Liver (tissue), 9 donors: ENCODE measurements around the gene BRD9. TPM values are rescaled to one million over a fixed set of nuclear protein-coding genes. Genes with fewer than 3 reads are reported as not detected.
A peak's percentile ranks its signal among the peaks of the same experiment; 100 is the strongest.

ENCODE experiments used
- DNase-seq: peaks from one replicate; pipeline ENCODE4 v3.0.0-alpha.2; 2017; ENCODE audit warnings: low spot score
- H3K27ac ChIP-seq, 2 donors: one replicate each; pipeline ENCODE4 v1.7.0; 2013; ENCODE audit warnings: inconsistent platforms in 2 of 2, low read length in 2 of 2, control low read depth in 1 of 2, low read depth in 1 of 2, mild to moderate bottlenecking in 1 of 2
- H3K27me3 ChIP-seq, 4 donors: one replicate each; pipeline versions ENCODE4 v1.6.1 to v1.7.0; 2013; ENCODE audit warnings: low read length in 3 of 4, inconsistent platforms in 1 of 4, mild to moderate bottlenecking in 1 of 4, moderate library complexity in 1 of 4; ENCODE audit not compliant: control insufficient read depth in 4 of 4, insufficient read depth in 4 of 4
- H3K36me3 ChIP-seq, 4 donors: one replicate each; pipeline versions ENCODE4 v1.6.1 to v1.7.0; 2013; ENCODE audit warnings: low read length in 3 of 4, mild to moderate bottlenecking in 3 of 4, low read depth in 1 of 4, moderate library complexity in 1 of 4; ENCODE audit not compliant: control insufficient read depth in 4 of 4, insufficient read depth in 3 of 4
- H3K4me1 ChIP-seq, 4 donors: one replicate each; pipeline versions ENCODE4 v1.6.1 to v1.7.0; 2013; ENCODE audit warnings: low read length in 3 of 4, mild to moderate bottlenecking in 3 of 4, moderate library complexity in 1 of 4; ENCODE audit not compliant: control insufficient read depth in 4 of 4, insufficient read depth in 4 of 4
- H3K4me3 ChIP-seq, 3 donors: one replicate each; pipeline versions ENCODE4 v1.6.1 to v1.7.0; 2013; ENCODE audit warnings: low read length in 3 of 3, control low read depth in 1 of 3, low read depth in 1 of 3, mild to moderate bottlenecking in 1 of 3
- H3K9ac ChIP-seq, 2 donors: one replicate each; pipeline ENCODE4 v1.7.0; 2013; ENCODE audit warnings: low read length in 2 of 2, mild to moderate bottlenecking in 2 of 2, moderate library complexity in 2 of 2, control low read depth in 1 of 2, low read depth in 1 of 2
- H3K9me3 ChIP-seq, 4 donors: one replicate each; pipeline versions ENCODE4 v1.6.1 to v1.7.0; 2013; ENCODE audit warnings: low read length in 3 of 4; ENCODE audit not compliant: control insufficient read depth in 4 of 4
- EGR1 ChIP-seq, 2 donors: IDR thresholded peaks; 2 replicates each; pipeline ENCODE4 v1.6.1; 2016 to 2018; ENCODE audit warnings: antibody characterized with exemption in 2 of 2, low read depth in 2 of 2
- FOXA1 ChIP-seq: IDR thresholded peaks from 2 replicates; pipeline ENCODE4 v1.6.1; 2016; ENCODE audit warnings: antibody characterized with exemption
- FOXA2 ChIP-seq: IDR thresholded peaks from 2 replicates; pipeline ENCODE4 v1.6.1; 2016; ENCODE audit warnings: antibody characterized with exemption
- GABPA ChIP-seq, 2 donors: IDR thresholded peaks in 1 of 2; conservative IDR thresholded peaks in 1 of 2; 2 replicates each; pipeline ENCODE4 v1.6.1; 2016; ENCODE audit warnings: antibody characterized with exemption in 2 of 2, mild to moderate bottlenecking in 1 of 2, moderate library complexity in 1 of 2
- HNF4A ChIP-seq, 2 donors: conservative IDR thresholded peaks; 2 replicates each; pipeline ENCODE4 v1.6.1; 2016; ENCODE audit warnings: antibody characterized with exemption in 2 of 2, mild to moderate bottlenecking in 2 of 2
- HNF4G ChIP-seq: IDR thresholded peaks from 2 replicates; pipeline ENCODE4 v1.6.1; 2016; ENCODE audit warnings: antibody characterized with exemption
- JUND ChIP-seq, 2 donors: IDR thresholded peaks; 2 replicates each; pipeline ENCODE4 v1.6.1; 2016; ENCODE audit warnings: antibody characterized with exemption in 2 of 2
- NR2F2 ChIP-seq: IDR thresholded peaks from 2 replicates; pipeline ENCODE4 v1.6.1; 2016; ENCODE audit warnings: antibody characterized with exemption
- RAD21 ChIP-seq, 2 donors: IDR thresholded peaks; 2 replicates each; pipeline ENCODE4 v1.6.1; 2016; ENCODE audit warnings: antibody characterized with exemption in 2 of 2, mild to moderate bottlenecking in 2 of 2
- RXRA ChIP-seq, 2 donors: IDR thresholded peaks; 2 replicates each; pipeline ENCODE4 v1.6.1; 2017 to 2018; ENCODE audit warnings: antibody characterized with exemption in 2 of 2, mild to moderate bottlenecking in 1 of 2
- TAF1 ChIP-seq: conservative IDR thresholded peaks from 2 replicates; pipeline ENCODE4 v1.6.1; 2016; ENCODE audit warnings: antibody characterized with exemption, mild to moderate bottlenecking
- WGBS: extraction: QIAGEN DNeasy Blood & Tissue Kit; methylation state at CpG from one replicate; pipeline ENCODE4 v1.1.7; 2013; 5-methylcytosine and 5-hydroxymethylcytosine counted together
- polyA plus RNA-seq, 2 donors: library from polyadenylated mRNA; stranded (reverse) in 1 of 2; unstranded in 1 of 2; fragments of 200-250 nt in 1 of 2; fragments of >200 nt in 1 of 2; fragmentation: Nextera tagmentation in 1 of 2; extraction: Ambion mirVana in 1 of 2; gene quantifications; one replicate each; pipeline versions ENCODE4 v1.2.1 to v1.2.3, GENCODE V29; 2013 to 2015
- total RNA-seq, 2 donors: library from RNA; depleted of rRNA; stranded (reverse); fragments of >200 nt; gene quantifications; one replicate each; pipeline ENCODE4 v1.2.3, GENCODE V29; 2014
- TF ChIP-seq, protein P1 (sequence below): IDR thresholded peaks from 2 replicates; pipeline ENCODE4 v1.6.1; 2016; ENCODE audit warnings: antibody characterized with exemption
- TF ChIP-seq, protein P2 (sequence below): fragments of 150-350 bp; IDR thresholded peaks from 2 replicates; pipeline ENCODE4 v1.5.1; 2017; ENCODE audit warnings: improper control_type of control experiment, low read depth, low read length; ENCODE audit not compliant: missing input control
- donor health status: healthy.
- donor health status: healthy.
- donor health status: healthy.
- donor health status: healthy.
- donor health status: healthy.

Gene BRD9
- total and polyA plus RNA-seq, 4 donors: 7.0 to 17.7 (median 9.5) TPM

DNA sequence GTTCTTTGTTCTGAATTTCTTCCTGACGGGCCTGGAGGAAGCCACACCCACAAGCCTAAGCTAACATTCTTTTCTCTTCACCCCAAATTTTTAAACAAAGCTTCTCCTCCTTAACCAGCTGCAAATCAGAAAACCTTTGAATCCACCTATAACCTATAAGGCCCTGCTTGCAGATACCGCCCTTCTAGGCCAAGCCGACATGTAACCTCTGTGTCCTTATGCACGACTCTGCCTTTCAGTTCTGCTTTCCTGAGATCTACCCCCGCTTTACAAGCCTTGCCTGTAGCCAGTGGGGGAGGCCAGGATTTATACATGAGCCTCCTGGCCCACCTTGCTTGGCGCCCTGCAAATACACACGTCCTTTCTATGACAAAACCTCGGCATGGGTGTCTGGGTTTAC is 19.3 kb downstream of the BRD9 start:
- H3K9me3 ChIP-seq: no peaks in the 10 kb centered on the region
- TF ChIP-seq JUND (IDR thresholded peaks at IDR 0.05) (no peak), RAD21 (IDR thresholded peaks at IDR 0.05) (no peak), GABPA (IDR thresholded peaks at IDR 0.05 in 1 of 2, conservative IDR thresholded peaks at IDR 0.05 in 1 of 2) (no peak), EGR1 (IDR thresholded peaks at IDR 0.05; ENCODE audit: low read depth in 2 of 2) (no peak), TAF1 (no peak), HNF4G (no peak), NR2F2 (no peak), FOXA2 (no peak), RXRA (IDR thresholded peaks at IDR 0.05) (no peak), FOXA1 (no peak)
- TF ChIP-seq, protein P1, sequence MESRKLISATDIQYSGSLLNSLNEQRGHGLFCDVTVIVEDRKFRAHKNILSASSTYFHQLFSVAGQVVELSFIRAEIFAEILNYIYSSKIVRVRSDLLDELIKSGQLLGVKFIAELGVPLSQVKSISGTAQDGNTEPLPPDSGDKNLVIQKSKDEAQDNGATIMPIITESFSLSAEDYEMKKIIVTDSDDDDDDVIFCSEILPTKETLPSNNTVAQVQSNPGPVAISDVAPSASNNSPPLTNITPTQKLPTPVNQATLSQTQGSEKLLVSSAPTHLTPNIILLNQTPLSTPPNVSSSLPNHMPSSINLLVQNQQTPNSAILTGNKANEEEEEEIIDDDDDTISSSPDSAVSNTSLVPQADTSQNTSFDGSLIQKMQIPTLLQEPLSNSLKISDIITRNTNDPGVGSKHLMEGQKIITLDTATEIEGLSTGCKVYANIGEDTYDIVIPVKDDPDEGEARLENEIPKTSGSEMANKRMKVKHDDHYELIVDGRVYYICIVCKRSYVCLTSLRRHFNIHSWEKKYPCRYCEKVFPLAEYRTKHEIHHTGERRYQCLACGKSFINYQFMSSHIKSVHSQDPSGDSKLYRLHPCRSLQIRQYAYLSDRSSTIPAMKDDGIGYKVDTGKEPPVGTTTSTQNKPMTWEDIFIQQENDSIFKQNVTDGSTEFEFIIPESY: no peak
- TF ChIP-seq, protein P2, sequence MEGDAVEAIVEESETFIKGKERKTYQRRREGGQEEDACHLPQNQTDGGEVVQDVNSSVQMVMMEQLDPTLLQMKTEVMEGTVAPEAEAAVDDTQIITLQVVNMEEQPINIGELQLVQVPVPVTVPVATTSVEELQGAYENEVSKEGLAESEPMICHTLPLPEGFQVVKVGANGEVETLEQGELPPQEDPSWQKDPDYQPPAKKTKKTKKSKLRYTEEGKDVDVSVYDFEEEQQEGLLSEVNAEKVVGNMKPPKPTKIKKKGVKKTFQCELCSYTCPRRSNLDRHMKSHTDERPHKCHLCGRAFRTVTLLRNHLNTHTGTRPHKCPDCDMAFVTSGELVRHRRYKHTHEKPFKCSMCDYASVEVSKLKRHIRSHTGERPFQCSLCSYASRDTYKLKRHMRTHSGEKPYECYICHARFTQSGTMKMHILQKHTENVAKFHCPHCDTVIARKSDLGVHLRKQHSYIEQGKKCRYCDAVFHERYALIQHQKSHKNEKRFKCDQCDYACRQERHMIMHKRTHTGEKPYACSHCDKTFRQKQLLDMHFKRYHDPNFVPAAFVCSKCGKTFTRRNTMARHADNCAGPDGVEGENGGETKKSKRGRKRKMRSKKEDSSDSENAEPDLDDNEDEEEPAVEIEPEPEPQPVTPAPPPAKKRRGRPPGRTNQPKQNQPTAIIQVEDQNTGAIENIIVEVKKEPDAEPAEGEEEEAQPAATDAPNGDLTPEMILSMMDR: no peak
- no peak overlapping the region for H3K9ac ChIP-seq
- H3K4me3 ChIP-seq: no peak overlapping the region
- no peak overlapping the region for H3K27ac ChIP-seq
- H3K36me3 ChIP-seq: peaks cover 19 to 82% (median 49%) of the 10 kb centered on the region in 4 donors
- DNase-seq: no peak
- 86% methylated on average over 8 of the region's 8 CpGs for WGBS
- no peaks in the 10 kb centered on the region for H3K4me1 ChIP-seq
- H3K27me3 ChIP-seq: no peaks in the 10 kb centered on the region

DNA sequence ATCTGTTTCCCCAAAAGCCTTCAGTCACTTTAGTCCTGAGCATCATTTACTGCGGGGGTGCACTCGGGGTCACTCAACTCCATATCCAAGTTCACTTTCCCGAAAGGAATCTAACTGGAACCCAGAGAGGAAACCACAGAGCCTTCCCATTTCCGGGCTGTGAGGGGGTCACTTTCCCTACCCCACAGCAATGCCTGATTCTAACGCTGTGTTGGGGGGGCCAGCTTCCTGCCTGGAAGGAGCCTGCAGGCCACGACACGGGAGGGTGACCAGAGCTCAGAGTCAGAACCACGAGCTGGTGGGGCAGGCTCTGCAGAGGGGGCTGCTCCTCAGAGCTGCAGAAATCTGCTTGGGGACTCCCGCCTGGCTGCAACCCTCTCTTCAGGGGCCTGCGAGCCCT is 20.3 kb downstream of the BRD9 start:
- Histone ChIP-seq H3K4me1 (no peaks in the 10 kb centered on the region), H3K9me3 (no peaks in the 10 kb centered on the region), H3K36me3 (peaks cover 19 to 82% (median 52%) of the 10 kb centered on the region in 4 donors), H3K27me3 (no peaks in the 10 kb centered on the region), H3K27ac (no peak overlapping the region), H3K9ac (no peak overlapping the region), H3K4me3 (no peak overlapping the region)
- 79% methylated on average over 10 of the region's 10 CpGs for WGBS
- DNase-seq: no peak
- TF ChIP-seq TAF1 (no peak), NR2F2 (peak; percentile 75), GABPA (IDR thresholded peaks at IDR 0.05 in 1 of 2, conservative IDR thresholded peaks at IDR 0.05 in 1 of 2) (peak in 1 of 2 donors; percentile 39), RXRA (IDR thresholded peaks at IDR 0.05) (peak; percentile 60 to 61), HNF4G (no peak)

DNA sequence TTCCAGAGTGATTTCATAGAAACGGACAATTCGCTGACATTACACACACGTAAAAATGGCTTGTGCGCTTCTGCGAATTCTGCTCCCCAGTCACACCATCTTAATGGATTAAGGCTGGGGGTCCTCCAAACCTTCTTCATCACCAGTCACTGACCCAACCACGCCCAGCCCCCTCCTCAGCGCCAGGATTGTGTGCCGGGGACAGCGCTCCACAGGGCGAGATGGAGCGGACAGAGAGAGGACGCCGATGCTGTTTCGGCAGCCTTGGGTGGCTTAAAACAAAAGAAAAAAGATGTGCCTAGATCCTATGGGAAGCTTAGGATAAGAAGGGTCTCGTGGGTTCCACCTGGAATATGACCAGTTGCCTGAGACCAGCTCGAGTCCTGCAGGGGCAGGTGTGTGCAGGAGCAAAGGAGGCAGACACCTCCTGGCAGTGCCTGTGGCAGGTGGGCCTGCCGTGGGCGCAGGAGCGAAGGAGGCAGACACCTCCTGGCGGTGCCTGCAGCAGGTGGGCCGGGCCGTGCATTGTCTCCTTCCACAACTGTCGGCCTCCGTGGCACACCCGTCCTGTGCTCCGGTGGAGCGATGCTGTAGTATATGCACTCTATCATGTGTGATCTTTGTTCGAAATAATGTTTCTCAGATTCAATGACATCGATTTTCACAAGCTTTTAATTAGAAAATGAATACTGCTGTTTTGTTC is 20.9 kb downstream of the BRD9 start:
- Histone ChIP-seq H3K4me3 (no peak overlapping the region), H3K9me3 (no peaks in the 10 kb centered on the region), H3K4me1 (no peaks in the 10 kb centered on the region), H3K27ac (no peak overlapping the region), H3K27me3 (no peaks in the 10 kb centered on the region), H3K36me3 (peaks cover 15 to 82% (median 49%) of the 10 kb centered on the region in 4 donors), H3K9ac (no peak overlapping the region)
- no peak for TF ChIP-seq HNF4A (conservative IDR thresholded peaks at IDR 0.05)
- 91% methylated on average over 29 of the region's 29 CpGs for WGBS
- no peak for DNase-seq
